Activated naive CD8-positive, alpha-beta T cell treated with anti-CD3 and anti-CD28 coated beads, Interleukin-2, amount 10 ng/mL, durations not matched to agents 7 days and 5 days (primary cell): ENCODE data around the gene TRPM2. TPM values are rescaled to one million over a fixed set of nuclear protein-coding genes. Genes with fewer than 3 reads are reported as not detected.
A peak's percentile ranks its signal among the peaks of the same experiment; 100 is the strongest.

Experiments used
- ATAC-seq: fragments of 150-1000 bp; cut with Tn5 transposase; one replicate; pipeline ENCODE4 v1.10.0; 2021; ENCODE audit warnings: low read depth, moderate library complexity
- POLR2A ChIA-PET: fragments of 350-600 bp; sonication (Branson Sonifier 250); formaldehyde crosslinking; loops from one replicate; lab custom pipeline; 2021; ENCODE audit warnings: antibody characterized with exemption; lab: Charles Lee
- DNase-seq: peaks from one replicate; pipeline ENCODE4 v3.0.0; 2021
- H3K27ac Mint-ChIP-seq: one replicate; pipeline ENCODE4 v1.8.0; 2022; ENCODE audit warnings: mild to moderate bottlenecking, mixed read lengths
- H3K27me3 Mint-ChIP-seq: one replicate; pipeline ENCODE4 v1.8.0; 2022; ENCODE audit warnings: mild to moderate bottlenecking, moderate library complexity, mixed read lengths
- H3K36me3 Mint-ChIP-seq: one replicate; pipeline ENCODE4 v1.8.0; 2021; ENCODE audit warnings: mild to moderate bottlenecking, mixed read lengths
- H3K4me1 Mint-ChIP-seq: one replicate; pipeline ENCODE4 v1.8.0; 2021; ENCODE audit warnings: mixed read lengths
- H3K4me3 Mint-ChIP-seq: one replicate; pipeline ENCODE4 v1.8.0; 2022; ENCODE audit warnings: mild to moderate bottlenecking, moderate library complexity, mixed read lengths
- H3K9me3 Mint-ChIP-seq: one replicate; pipeline ENCODE4 v1.8.0; 2021; ENCODE audit warnings: mixed read lengths
- total RNA-seq, 2 experiments: library from RNA; stranded (reverse); gene quantifications; one replicate each; pipeline ENCODE4 v1.2.3, GENCODE V29; 2021

Gene TRPM2
- total RNA-seq, 2 experiments from 2014 or later: 29.6 to 31.1 TPM

DNA sequence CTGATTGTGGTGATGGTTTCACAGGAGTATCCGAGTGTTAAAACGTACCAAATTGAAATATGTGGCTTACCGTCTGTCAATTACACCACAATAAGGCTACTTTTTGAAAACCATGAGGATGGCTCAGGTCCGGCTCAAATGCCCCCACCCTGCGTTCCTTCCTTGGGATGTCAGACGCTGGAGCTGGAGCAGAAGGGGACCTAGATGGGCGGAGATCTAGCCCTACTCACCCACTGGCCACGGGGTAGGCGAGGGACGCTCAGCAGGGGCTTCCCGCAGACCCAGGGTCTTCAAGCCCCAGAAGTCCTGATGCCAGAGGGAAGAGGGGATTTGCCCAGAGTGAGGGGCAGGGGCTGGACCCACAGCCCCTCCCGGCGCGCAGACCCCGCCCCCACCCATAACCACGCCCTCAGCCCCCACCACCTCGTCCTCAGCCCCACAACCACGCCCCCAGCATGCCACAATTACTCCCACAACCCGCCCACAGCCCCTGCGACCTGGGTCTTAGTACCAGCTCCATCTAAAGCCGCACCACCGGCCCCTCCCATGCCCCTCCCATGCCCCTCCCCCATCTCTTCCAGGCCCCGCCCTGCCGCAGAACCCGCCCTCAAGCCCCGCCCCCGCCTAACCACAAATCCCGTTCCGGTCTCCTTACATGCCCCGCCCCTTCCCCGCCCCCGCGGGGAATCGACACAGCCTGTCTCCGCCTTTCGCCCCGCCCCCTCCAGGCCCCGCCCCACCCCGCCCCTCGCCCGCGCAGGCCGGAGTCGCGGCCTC is 101.5 kb downstream of the TRPM2 start, which contains the start of gene LRRC3:
LRRC3 (plus strand) TSS at position 764 of the 777 bp plus-strand sequence. CDS start 1,135 bp downstream, outside the sequence.
- peak within 1 kb of the TSS; percentile 60 for H3K27ac Mint-ChIP-seq
- H3K36me3 Mint-ChIP-seq: no peaks in the 10 kb centered on the region
- peak within 1 kb of the TSS; percentile 78 for H3K4me3 Mint-ChIP-seq
- H3K4me1 Mint-ChIP-seq: no peaks in the 10 kb centered on the region
- H3K27me3 Mint-ChIP-seq: peaks cover 26% of the 10 kb centered on the region
- ATAC-seq (peak; percentile 57), DNase-seq (peak; percentile 87)
- POLR2A ChIA-PET: interaction anchor here (0.6 to 3.0 kb wide), 4 partner anchors 91 to 438 kb away, joined by 4 to 11 read pairs (median 4); partner anchors contain the start of genes CFAP410 and UBE2G2
- H3K9me3 Mint-ChIP-seq: peaks cover 9% of the 10 kb centered on the region

DNA sequence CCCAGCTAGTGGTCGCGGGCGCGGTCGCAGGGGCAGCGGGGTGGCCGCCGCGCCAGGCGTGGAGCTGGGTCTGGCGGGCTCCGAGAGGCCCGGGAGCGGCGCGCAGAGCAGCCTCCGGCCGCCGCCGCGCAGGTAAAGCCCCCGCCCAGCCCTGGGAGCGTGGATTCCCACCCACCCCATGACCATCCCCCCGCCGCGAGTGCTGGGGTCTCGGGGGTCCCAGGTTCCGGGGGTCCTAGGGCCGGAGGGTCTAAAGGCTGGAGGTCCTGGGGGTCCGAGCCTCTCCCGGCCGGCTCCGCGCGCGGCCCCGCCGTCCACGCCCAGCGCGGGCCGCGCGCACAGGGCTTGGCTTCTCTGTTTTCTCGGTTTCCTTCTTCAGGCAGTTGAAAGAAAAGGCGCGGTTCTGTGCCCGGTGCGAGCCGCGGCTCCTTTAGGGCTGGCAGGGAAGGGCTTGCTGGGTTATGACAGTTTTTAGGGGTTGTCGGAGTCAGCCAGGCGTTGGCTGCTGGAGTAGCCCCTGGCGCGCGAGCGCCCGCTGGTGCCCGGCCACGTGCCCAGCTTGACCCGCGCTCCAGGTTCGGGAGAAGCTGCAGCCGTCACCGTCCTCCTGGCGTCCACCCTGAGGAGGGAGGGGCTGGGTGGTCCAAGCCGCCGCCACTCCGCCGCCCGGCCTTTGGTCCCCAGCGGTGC is 102.2 kb downstream of the TRPM2 start:
- Mint-ChIP-seq H3K4me3 (peak overlapping the region; percentile 78), H3K4me1 (peaks cover 1% of the 10 kb centered on the region), H3K27me3 (peaks cover 26% of the 10 kb centered on the region), H3K36me3 (no peaks in the 10 kb centered on the region), H3K9me3 (peaks cover 9% of the 10 kb centered on the region), H3K27ac (no peak overlapping the region)
- ATAC-seq: peak; percentile 62
- no peak for DNase-seq
- POLR2A ChIA-PET: interaction anchor here (0.6 to 3.0 kb wide), 4 partner anchors 92 to 438 kb away, joined by 4 to 11 read pairs (median 4); partner anchors contain the start of genes CFAP410 and UBE2G2

DNA sequence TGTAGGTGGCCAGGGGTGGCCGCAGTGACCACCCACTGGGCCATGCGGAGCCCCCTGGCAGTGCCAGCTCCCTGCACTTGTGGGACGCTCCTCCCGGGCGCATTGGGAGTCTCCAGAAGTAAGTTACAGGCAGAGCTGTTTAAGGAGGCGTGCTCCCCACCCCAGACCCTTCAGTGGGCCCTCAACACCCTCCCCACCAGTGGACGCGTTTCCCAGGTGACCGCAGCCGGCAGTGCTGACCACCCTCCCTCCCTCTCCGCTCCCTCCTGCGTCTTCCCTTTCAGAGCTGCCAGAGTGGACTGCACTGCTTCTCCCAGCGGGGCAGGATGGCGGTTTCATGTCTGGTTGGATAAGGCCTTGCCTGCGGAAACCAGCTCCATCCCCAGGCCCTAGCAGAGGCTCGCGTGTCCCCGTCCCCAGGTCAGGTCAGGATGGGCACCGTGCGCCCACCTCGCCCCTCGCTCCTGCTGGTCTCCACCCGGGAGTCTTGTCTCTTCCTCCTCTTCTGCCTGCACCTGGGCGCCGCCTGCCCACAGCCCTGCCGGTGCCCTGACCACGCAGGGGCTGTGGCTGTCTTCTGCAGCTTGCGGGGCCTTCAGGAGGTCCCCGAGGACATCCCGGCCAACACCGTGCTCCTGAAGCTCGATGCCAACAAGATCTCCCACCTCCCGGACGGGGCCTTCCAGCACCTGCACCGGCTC is 102.9 kb downstream of the TRPM2 start:
- Mint-ChIP-seq H3K4me3 (peak overlapping the region; percentile 78), H3K4me1 (peaks cover 1% of the 10 kb centered on the region), H3K27me3 (peaks cover 23% of the 10 kb centered on the region), H3K27ac (peak overlapping the region; percentile 60), H3K36me3 (no peaks in the 10 kb centered on the region), H3K9me3 (peaks cover 9% of the 10 kb centered on the region)
- DNase-seq (peak; percentile 33), ATAC-seq (no peak)
- POLR2A ChIA-PET: interaction anchor here (0.5 to 3.0 kb wide), 5 partner anchors 92 to 345 kb away, joined by 3 to 11 read pairs (median 4); partner anchors contain the start of genes CFAP410 and UBE2G2

DNA sequence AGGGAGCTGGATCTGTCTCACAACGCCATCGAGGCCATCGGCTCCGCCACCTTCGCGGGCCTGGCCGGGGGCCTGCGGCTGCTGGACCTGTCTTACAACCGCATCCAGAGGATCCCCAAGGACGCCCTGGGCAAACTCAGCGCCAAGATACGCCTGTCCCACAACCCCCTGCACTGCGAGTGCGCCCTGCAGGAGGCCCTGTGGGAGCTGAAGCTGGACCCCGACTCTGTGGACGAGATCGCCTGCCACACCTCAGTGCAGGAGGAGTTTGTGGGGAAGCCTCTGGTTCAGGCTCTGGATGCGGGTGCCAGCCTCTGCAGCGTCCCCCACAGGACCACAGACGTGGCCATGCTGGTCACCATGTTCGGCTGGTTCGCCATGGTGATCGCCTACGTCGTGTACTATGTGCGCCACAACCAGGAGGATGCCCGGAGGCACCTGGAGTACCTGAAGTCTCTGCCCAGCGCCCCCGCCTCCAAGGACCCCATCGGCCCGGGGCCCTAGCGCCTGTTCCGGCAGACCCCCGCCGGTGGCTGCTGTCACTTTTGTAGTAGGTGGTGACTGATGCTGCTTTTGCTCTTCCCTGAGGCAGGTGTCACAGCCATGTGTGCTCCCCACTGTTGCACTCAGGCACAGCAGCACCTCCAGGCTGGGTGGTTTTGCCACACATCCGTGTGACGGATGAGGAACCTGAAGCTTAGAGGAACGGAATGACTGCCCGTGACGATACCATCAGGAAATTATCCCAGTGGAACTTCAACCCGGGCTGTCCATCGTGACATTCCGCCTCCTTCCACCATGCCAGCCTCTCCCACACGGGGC is 103.7 kb downstream of the TRPM2 start:
- no peak for ATAC-seq
- Mint-ChIP-seq H3K36me3 (no peaks in the 10 kb centered on the region), H3K4me1 (peaks cover 1% of the 10 kb centered on the region), H3K27ac (no peak overlapping the region), H3K4me3 (peak overlapping the region; percentile 59), H3K9me3 (peaks cover 9% of the 10 kb centered on the region), H3K27me3 (peaks cover 17% of the 10 kb centered on the region)
- peak; percentile 35 for DNase-seq
- POLR2A ChIA-PET: interaction anchor here (0.6 to 3.0 kb wide), 2 partner anchors 117 to 123 kb away, joined by 3 to 11 read pairs; partner anchors contain the start of gene CFAP410

DNA sequence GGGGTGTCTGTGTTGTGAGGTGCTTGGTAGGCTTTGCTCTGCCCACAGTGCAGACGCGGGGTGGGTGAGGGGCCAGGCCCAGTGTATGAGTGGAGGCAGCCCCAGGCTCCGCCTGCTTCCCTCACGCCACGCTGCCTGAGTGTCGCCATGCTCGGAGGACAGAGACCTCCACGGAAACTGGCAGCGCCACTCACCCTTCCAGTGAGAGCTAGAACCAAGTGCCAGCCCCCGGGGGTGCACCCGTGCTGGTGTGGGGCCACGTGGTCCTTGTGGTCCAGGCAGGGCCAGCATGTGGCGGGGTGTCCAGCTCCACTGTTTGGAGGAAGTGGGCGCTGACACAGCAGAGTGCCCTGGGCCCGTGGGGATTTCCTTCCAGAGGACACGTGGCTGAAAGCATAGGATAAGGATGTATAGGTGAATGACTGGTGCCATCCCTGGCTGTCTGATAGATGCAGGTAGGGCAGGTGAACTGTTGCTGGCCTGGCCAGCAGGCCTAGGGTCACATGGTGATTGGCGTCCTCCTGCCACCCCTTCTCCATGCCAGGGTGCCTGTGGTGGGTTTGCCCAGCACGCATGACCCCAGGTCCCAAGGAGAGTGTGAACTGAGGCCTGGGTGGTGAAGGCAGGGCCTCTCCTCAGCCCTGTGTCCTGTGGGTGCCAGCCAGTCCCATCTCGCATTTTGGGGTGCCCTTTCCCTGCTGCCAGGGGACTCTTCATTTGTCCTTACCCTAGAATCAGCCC is 105.7 kb downstream of the TRPM2 start:
- H3K9me3 Mint-ChIP-seq: peaks cover 2% of the 10 kb centered on the region
- POLR2A ChIA-PET: no interaction called here
- peak; percentile 24 for DNase-seq
- no peak overlapping the region for H3K4me3 Mint-ChIP-seq
- no peak for ATAC-seq
- H3K27me3 Mint-ChIP-seq: peaks cover 2% of the 10 kb centered on the region
- no peaks in the 10 kb centered on the region for H3K36me3 Mint-ChIP-seq
- H3K27ac Mint-ChIP-seq: no peak overlapping the region
- peaks cover 1% of the 10 kb centered on the region for H3K4me1 Mint-ChIP-seq

DNA sequence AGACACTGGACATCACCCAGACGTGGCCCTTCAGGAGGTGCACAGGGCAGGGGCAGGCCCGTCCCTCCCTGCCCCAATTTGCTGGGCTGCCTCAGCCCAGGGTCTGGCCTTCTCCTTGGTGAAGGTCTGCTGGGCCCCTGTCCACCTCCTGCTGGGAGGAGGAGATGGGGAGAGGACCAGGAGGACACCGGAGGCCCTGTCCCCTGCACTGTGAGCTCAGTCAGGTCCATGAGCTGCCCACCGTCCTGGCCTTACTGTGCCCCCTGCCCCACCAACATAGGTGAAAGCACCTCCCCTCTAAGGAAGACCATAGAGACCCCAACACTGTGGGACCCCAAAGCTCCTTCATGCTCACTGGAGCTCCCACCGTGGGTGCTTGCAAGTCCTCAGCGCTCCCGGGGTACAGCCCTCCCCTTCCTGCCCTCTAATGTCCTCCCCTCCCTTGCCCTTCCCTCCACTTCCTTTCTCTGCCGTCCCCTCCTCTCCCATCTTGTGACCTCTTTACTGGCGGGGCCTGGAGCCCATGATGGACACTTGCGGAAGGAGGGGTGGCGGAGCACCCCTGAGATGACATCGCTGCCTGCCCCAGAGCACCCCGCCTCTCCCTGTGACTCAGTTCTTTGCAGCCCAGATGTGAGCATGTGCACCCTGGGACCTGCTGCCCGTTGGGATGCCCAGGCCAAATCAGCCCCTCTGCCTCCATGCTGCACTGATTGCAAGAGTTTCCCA is 106.5 kb downstream of the TRPM2 start:
- H3K9me3 Mint-ChIP-seq: no peaks in the 10 kb centered on the region
- no peak overlapping the region for H3K27ac Mint-ChIP-seq
- DNase-seq: no peak
- H3K4me1 Mint-ChIP-seq: peaks cover 1% of the 10 kb centered on the region
- POLR2A ChIA-PET: no interaction called here
- H3K27me3 Mint-ChIP-seq: no peaks in the 10 kb centered on the region
- no peaks in the 10 kb centered on the region for H3K36me3 Mint-ChIP-seq
- H3K4me3 Mint-ChIP-seq: no peak overlapping the region
- no peak for ATAC-seq

DNA sequence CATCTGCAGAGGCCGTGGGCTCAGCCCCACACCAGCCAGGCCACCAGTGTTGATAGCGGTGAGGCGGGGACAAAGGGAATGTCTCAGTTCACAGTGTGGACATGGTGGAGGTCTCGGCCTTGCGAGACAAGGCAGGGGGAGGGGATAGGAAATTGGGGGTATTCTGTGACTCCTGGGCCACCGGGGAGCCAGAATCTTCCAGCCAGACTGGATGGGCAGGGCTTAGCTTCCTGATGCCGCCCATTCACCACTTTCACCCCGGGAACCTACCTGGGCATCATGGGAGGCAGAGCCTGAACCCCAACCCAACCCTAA is 107.0 kb downstream of the TRPM2 start:
- Mint-ChIP-seq H3K9me3 (no peaks in the 10 kb centered on the region), H3K27ac (no peak overlapping the region), H3K4me3 (no peak overlapping the region), H3K36me3 (no peaks in the 10 kb centered on the region), H3K27me3 (no peaks in the 10 kb centered on the region), H3K4me1 (peaks cover 1% of the 10 kb centered on the region)
- POLR2A ChIA-PET: no interaction called here
- no peak for ATAC-seq
- no peak for DNase-seq

DNA sequence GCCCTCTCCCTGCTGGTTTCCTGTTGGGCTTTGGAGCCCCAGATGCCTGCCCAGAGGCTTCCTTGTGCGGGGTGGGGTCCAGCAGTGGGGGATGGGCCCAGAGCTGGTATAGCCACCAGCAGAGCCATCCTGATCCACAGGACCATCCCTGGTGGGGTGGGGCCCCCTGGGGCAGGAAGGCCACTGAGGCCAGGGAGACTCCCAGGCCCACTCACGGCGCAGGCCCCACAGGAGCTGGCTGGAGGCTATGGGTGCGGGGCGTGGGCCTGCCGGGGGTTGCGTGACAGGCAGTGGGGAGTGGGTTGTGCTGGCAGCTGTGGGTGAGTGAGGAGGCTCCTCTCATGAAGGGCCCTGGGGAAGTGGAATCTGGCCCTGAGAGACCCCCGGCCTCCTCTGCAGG is 107.6 kb downstream of the TRPM2 start:
- ATAC-seq (no peak), DNase-seq (no peak)
- POLR2A ChIA-PET: no interaction called here
- peaks cover 1% of the 10 kb centered on the region for H3K4me1 Mint-ChIP-seq
- no peaks in the 10 kb centered on the region for H3K9me3 Mint-ChIP-seq
- no peak overlapping the region for H3K4me3 Mint-ChIP-seq
- H3K36me3 Mint-ChIP-seq: no peaks in the 10 kb centered on the region
- no peaks in the 10 kb centered on the region for H3K27me3 Mint-ChIP-seq
- no peak overlapping the region for H3K27ac Mint-ChIP-seq

DNA sequence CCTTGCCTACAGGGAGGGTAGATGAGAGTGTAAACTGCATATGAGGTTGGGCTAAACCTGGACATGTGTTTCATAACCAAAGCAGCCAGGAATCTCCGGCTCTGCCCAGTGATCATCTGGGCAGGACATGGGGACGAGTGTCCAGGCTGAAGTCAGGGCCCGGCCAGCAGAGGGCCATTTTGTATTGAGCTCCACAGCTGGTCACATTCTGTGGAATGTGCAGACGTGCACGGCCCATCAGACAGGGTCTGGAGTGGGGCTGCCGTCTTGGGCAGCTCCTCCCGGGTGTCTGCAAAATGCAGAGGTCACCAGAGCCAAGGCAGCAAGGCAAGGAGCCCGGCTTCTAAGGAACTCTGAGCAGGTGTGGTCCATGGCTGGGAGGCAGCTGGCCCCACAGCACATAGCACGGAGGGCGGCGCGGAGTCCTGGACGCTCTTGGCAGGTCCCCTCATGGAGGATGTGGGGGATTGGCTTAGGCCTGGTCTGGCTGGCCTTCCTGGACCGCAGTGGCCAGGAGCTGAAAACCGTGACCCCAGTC is 108.1 kb downstream of the TRPM2 start:
- Mint-ChIP-seq H3K9me3 (no peaks in the 10 kb centered on the region), H3K27ac (no peak overlapping the region), H3K36me3 (no peaks in the 10 kb centered on the region), H3K4me1 (peaks cover 1% of the 10 kb centered on the region), H3K27me3 (no peaks in the 10 kb centered on the region), H3K4me3 (no peak overlapping the region)
- no peak for ATAC-seq
- DNase-seq: no peak
- POLR2A ChIA-PET: no interaction called here

DNA sequence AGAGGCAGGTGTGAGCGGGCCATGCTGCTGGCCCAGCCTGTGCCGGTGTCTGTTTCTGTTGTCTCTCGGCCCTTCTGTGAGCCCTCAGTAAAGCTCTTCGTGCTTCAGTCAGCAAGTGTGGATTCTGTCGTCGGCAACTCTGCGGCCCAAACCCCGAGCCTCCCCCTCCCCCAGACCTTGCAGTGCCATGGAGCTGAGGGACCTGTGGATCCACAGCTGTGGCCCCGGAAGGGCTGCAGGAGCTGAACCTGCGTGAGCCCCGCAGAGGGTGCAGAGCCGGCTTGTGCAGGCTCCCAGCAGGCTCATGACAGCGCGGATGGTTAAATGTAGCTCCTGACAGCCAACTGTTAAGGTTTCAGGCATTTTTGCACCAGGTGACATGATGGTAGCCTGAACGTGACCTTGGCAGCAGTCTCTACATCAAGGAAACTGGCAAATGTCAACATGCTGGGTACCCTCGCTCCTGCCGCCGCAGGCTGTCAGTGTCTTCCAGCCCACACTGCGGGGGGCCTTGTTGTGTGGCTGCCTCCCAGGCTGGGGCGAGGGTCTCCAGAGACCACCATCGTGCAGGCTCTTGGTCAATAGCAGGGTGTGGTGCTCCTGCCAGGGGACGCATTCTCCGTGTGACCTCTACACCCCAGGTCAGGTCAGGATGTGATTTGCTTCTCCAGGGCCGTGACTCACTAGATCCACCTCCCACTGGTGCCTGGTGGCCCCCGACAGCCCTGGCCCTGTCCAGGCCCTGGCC is 108.8 kb downstream of the TRPM2 start:
- Mint-ChIP-seq H3K4me1 (peaks cover 1% of the 10 kb centered on the region), H3K4me3 (no peak overlapping the region), H3K9me3 (no peaks in the 10 kb centered on the region), H3K36me3 (no peaks in the 10 kb centered on the region), H3K27ac (no peak overlapping the region), H3K27me3 (no peaks in the 10 kb centered on the region)
- DNase-seq (no peak), ATAC-seq (no peak)
- POLR2A ChIA-PET: no interaction called here

DNA sequence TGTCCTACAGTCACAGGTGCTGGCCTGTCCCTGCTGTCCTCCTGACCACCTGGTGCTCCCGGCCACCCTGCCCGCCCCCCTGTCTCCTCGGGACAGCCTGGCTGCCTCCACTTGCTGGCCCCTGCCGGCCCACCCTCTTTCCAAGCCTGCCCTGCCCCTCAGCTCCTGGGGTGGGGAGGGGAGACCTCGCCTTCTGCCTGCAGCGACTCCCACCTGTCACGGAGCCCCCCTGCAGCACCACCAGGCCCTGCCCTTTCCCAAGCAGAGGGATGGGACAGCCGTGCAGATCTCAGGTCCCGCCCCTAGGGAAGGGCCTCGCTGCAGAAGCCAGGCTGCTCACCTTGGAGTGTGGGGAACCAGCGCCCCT is 109.4 kb downstream of the TRPM2 start:
- Mint-ChIP-seq H3K4me1 (peaks cover 1% of the 10 kb centered on the region), H3K27ac (no peak overlapping the region), H3K36me3 (no peaks in the 10 kb centered on the region), H3K4me3 (no peak overlapping the region), H3K9me3 (no peaks in the 10 kb centered on the region), H3K27me3 (no peaks in the 10 kb centered on the region)
- DNase-seq: no peak
- ATAC-seq: no peak
- POLR2A ChIA-PET: no interaction called here
